B cell (primary cell): ENCODE measurements around the gene IGFLR1. TPM values are rescaled to one million over a fixed set of nuclear protein-coding genes. Genes with fewer than 3 reads are reported as not detected.

Experiments
- ATAC-seq: fragments of 200-7000 bp; cut with Tn5 transposase; one replicate; pipeline ENCODE4 v1.10.0; 2021; ENCODE audit warnings: low read depth, mild to moderate bottlenecking, moderate number of reproducible peaks, moderate library complexity
- CTCF ChIA-PET: fragments of 350-600 bp; sonication (Branson Sonifier 250); formaldehyde crosslinking; loops from one replicate; lab custom pipeline; 2021; ENCODE audit warnings: antibody characterized with exemption, inconsistent platforms; lab: Charles Lee
- POLR2A ChIA-PET: fragments of 350-600 bp; sonication (Branson Sonifier 250); formaldehyde crosslinking; loops from one replicate; lab custom pipeline; 2021; ENCODE audit warnings: antibody characterized with exemption; lab: Charles Lee
- DNase-seq: peaks from one replicate; pipeline ENCODE4 v3.0.0; 2013
- H2AFZ ChIP-seq: 2 replicates; pipeline ENCODE4 v1.6.1; 2012; ENCODE audit warnings: mild to moderate bottlenecking, low read depth, low read length; ENCODE audit not compliant: insufficient read depth, poor library complexity, severe bottlenecking
- H3K27ac ChIP-seq, 2 donors: 1 replicate in 1 of 2; 2 replicates in 1 of 2; pipeline ENCODE4 v1.5.1; 2012 to 2013; ENCODE audit warnings: low read length in 2 of 2, mild to moderate bottlenecking in 2 of 2, moderate library complexity in 1 of 2
- H3K27me3 ChIP-seq, 4 experiments: fragments of 200-600 bp in 1 of 4; sonication (generic) in 1 of 4; replicated peaks in 1 of 4; 1 replicate in 2 of 4; 2 replicates in 2 of 4; pipeline versions ENCODE4 v1.6.1 to v1.7.0; 2013 to 2016; ENCODE audit warnings: low read length in 3 of 4, mild to moderate bottlenecking in 2 of 4, mixed read lengths in 1 of 4, moderate library complexity in 1 of 4; ENCODE audit not compliant: insufficient read depth in 4 of 4, control insufficient read depth in 3 of 4; ENCODE audit errors: control extremely low read depth in 1 of 4
- H3K36me3 ChIP-seq, 2 experiments: replicated peaks in 1 of 2; 1 replicate in 1 of 2; 2 replicates in 1 of 2; pipeline versions ENCODE4 v1.6.1 to v1.7.1; 2013; ENCODE audit warnings: low read length in 1 of 2; ENCODE audit not compliant: insufficient read depth in 2 of 2, control insufficient read depth in 1 of 2; ENCODE audit errors: control extremely low read depth in 1 of 2, extremely low read depth in 1 of 2
- H3K4me1 ChIP-seq, 2 donors: fragments of 200-600 bp in 1 of 2; sonication (generic) in 1 of 2; 1 replicate in 1 of 2; 2 replicates in 1 of 2; pipeline versions ENCODE4 v1.5.1 to v1.6.1; 2013 to 2017; ENCODE audit warnings: low read length in 2 of 2; ENCODE audit not compliant: control insufficient read depth in 2 of 2, insufficient read depth in 2 of 2
- H3K4me2 ChIP-seq: replicated peaks from 2 replicates; pipeline ENCODE3; 2012; ENCODE audit warnings: mild to moderate bottlenecking, low read depth, low read length; ENCODE audit not compliant: poor library complexity, severe bottlenecking
- H3K4me3 ChIP-seq, 5 experiments: fragments of 200-600 bp in 1 of 5; sonication (generic) in 1 of 5; 1 replicate in 3 of 5; 2 replicates in 2 of 5; pipeline versions ENCODE4 v1.5.1 to v1.7.0; 2011 to 2016; ENCODE audit warnings: low read length in 4 of 5, mild to moderate bottlenecking in 4 of 5, low read depth in 2 of 5, control low read depth in 1 of 5, moderate library complexity in 1 of 5; ENCODE audit not compliant: insufficient read depth in 1 of 5; ENCODE audit errors: control extremely low read depth in 1 of 5, extremely low read depth in 1 of 5
- H3K79me2 ChIP-seq: fragments of 200-600 bp; sonication (generic); one replicate; pipeline ENCODE4 v1.6.0; 2016; ENCODE audit warnings: low read length; ENCODE audit not compliant: control insufficient read depth, insufficient read depth
- H3K9ac ChIP-seq: fragments of 200-600 bp; sonication (generic); 2 replicates; pipeline ENCODE4 v1.6.1; 2017; ENCODE audit warnings: mild to moderate bottlenecking, low read length, moderate library complexity
- H3K9me3 ChIP-seq, 3 donors: one replicate each; pipeline versions ENCODE4 v1.6.1 to v1.7.1; 2013; ENCODE audit warnings: low read length in 2 of 3; ENCODE audit not compliant: control insufficient read depth in 2 of 3, insufficient read depth in 1 of 3; ENCODE audit errors: control extremely low read depth in 1 of 3
- H4K20me1 ChIP-seq: 2 replicates; pipeline ENCODE4 v1.6.0; 2012; ENCODE audit warnings: mild to moderate bottlenecking, low read length; ENCODE audit not compliant: insufficient read depth, control insufficient read depth, poor library complexity, severe bottlenecking
- H3K27ac Mint-ChIP-seq: one replicate; pipeline ENCODE4 v1.8.0; 2021; ENCODE audit warnings: mixed read lengths
- H3K27me3 Mint-ChIP-seq: one replicate; pipeline ENCODE4 v1.8.0; 2021; ENCODE audit warnings: mixed read lengths
- H3K4me1 Mint-ChIP-seq: one replicate; pipeline ENCODE4 v1.8.0; 2021; ENCODE audit warnings: mixed read lengths
- H3K4me3 Mint-ChIP-seq: one replicate; pipeline ENCODE4 v1.8.0; 2021; ENCODE audit warnings: mixed read lengths
- H3K9me3 Mint-ChIP-seq: one replicate; pipeline ENCODE4 v1.8.0; 2022; ENCODE audit warnings: mixed read lengths; ENCODE audit not compliant: insufficient read depth
- CTCF ChIP-seq: fragments of 200-600 bp; IDR thresholded peaks from one replicate; pipeline ENCODE4 v1.8.0; 2022; ENCODE audit warnings: antibody characterized with exemption, mild to moderate bottlenecking
- EZH2 ChIP-seq: IDR thresholded peaks from 2 replicates; pipeline ENCODE4 v1.6.1; 2012; ENCODE audit warnings: borderline replicate concordance, low read depth, mild to moderate bottlenecking, moderate library complexity, low read length; ENCODE audit not compliant: insufficient read depth, poor library complexity, severe bottlenecking
- WGBS: methylation state at CpG from one replicate; pipeline ENCODE4 v1.1.5; 2013; ENCODE audit warnings: missing lambda C conversion rate; ENCODE audit not compliant: insufficient coverage; 5-methylcytosine and 5-hydroxymethylcytosine counted together
- intact Hi-C: fragments of 100-400 bp; cut with micrococcal nuclease; formaldehyde crosslinking; loops from one replicate; pipeline ENCODE4 v1.10.0; 2022
- polyA plus RNA-seq: library from polyadenylated mRNA; depleted of rRNA; stranded (reverse); fragments of >200 nt; gene quantifications from 2 replicates; pipeline ENCODE4 v1.2.3, GENCODE V29; 2012
- total RNA-seq, 2 donors: library from RNA; stranded (reverse); fragments of 120-200 nt in 1 of 2; gene quantifications; 1 replicate in 1 of 2; 2 replicates in 1 of 2; pipeline versions ENCODE4 v1.2.3 to v1.2.4, GENCODE V29; 2013 to 2022

Gene IGFLR1
- total and polyA plus RNA-seq, 2 donors (not counting 1 experiment from before 2014, with no cell fraction given): 130 to 245 TPM

DNA sequence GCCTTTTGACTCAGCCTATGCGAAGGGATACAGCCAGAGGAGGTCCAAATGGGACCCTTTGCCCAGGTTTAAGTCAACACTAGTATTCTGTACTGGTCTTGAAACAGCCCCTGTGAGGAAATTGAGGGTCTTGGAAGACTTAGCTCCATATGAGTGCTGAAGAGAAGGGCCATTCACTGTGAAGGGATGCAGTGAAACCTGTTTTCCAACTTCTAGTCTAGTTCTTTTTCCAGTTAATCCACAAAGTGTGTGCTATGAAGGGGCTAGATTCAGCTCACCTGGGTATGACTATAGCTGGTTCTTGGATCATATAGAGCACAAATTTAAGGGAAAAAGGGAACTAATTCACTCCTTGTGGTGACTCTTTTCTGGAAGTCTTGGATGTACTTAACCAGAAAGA is 33.9 kb downstream of the IGFLR1 start:
- intact Hi-C loops: no loop called here
- Mint-ChIP-seq H3K9me3 (no peaks in the 10 kb centered on the region), H3K27ac (no peak overlapping the region), H3K4me3 (no peak overlapping the region), H3K4me1 (peaks cover 29% of the 10 kb centered on the region), H3K27me3 (no peaks in the 10 kb centered on the region)
- Histone ChIP-seq H3K4me3 (no peak overlapping the region), H3K79me2 (peaks cover 5% of the 10 kb centered on the region), H3K4me1 (peaks cover 22 to 39% of the 10 kb centered on the region in 2 donors), H3K9me3 (no peaks in the 10 kb centered on the region), H3K4me2 (no peak overlapping the region), H4K20me1 (no peaks in the 10 kb centered on the region), H3K9ac (no peak overlapping the region), H3K27me3 (no peaks in the 10 kb centered on the region), H3K27ac (no peak overlapping the region), H3K36me3 (no peaks in the 10 kb centered on the region), H2AFZ (no peak overlapping the region)
- TF ChIP-seq CTCF (no peak), EZH2 (no peak)
- ATAC-seq (no peak), DNase-seq (no peak)
- WGBS: 100% methylated on average over 1 of the region's 1 CpG
- POLR2A ChIA-PET: interaction anchor here (0.7 kb wide), 3 partner anchors 14 to 223 kb away, joined by 3 to 6 read pairs (median 4); no protein-coding TSS in a partner anchor
- CTCF ChIA-PET: interaction anchor here (1.7 to 3.8 kb wide), 2 partner anchors 12 to 16 kb away, joined by 6 to 32 read pairs; no protein-coding TSS in a partner anchor

DNA sequence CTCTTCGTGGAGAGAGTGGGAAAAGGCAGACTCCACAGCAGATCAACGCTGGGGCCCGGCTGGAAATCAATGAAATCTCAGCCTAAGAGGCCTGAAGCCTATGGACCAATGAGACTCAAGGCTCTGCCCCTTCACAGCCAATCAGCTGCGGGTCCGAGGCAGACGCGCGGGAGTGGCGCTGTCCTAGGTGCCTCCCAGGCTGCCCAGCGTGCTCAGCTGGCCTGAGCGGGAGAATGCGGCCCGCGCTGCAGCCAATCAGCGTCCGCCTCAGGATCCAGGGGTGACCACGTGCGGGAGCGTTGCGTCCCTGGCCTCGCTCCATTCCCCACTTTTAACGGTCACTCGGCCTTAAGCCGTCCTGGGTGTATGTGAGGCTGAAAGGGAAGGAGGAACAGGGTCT is 38.0 kb downstream of the IGFLR1 start, which contains the start of gene ZBTB32:
Gene ZBTB32, plus strand, starts transcription at position 341 of the 400 bp plus-strand sequence. CDS start 10,069 bp downstream, outside the sequence.
- H3K79me2 ChIP-seq: no peaks in the 10 kb centered on the region
- no peak within 1 kb of the TSS for H3K4me2 ChIP-seq
- no peaks in the 10 kb centered on the region for H3K27me3 ChIP-seq
- peaks cover 0 to 19% of the 10 kb centered on the region in 2 donors for H3K4me1 ChIP-seq
- TF ChIP-seq EZH2: no peak
- TF ChIP-seq CTCF: no peak
- Mint-ChIP-seq H3K27ac (no peak within 1 kb of the TSS), H3K27me3 (no peaks in the 10 kb centered on the region), H3K4me1 (peaks cover 8% of the 10 kb centered on the region), H3K4me3 (peak within 1 kb of the TSS; percentile 16), H3K9me3 (no peaks in the 10 kb centered on the region)
- intact Hi-C loops: loop anchor here (5.0 kb wide), 1 partner anchor 157 kb away; the partner anchor contains the start of gene TMEM147
- DNase-seq: no peak
- H2AFZ ChIP-seq: no peak within 1 kb of the TSS
- H3K9ac ChIP-seq: no peak within 1 kb of the TSS
- CTCF ChIA-PET: interaction anchor here (1.1 kb wide), 1 partner anchor 12 kb away, joined by 3 read pairs; no protein-coding TSS in a partner anchor
- H3K36me3 ChIP-seq: no peaks in the 10 kb centered on the region
- POLR2A ChIA-PET: interaction anchor here (0.7 to 3.3 kb wide), 2 partner anchors 8 to 61 kb away, joined by 12 to 53 read pairs; no protein-coding TSS in a partner anchor
- H3K4me3 ChIP-seq: no peak within 1 kb of the TSS
- H3K27ac ChIP-seq: no peak within 1 kb of the TSS
- ATAC-seq: no peak
- H4K20me1 ChIP-seq: no peaks in the 10 kb centered on the region
- 42% methylated on average over 20 of the region's 24 CpGs for WGBS
- H3K9me3 ChIP-seq: no peaks in the 10 kb centered on the region
